DMS153 (cell line): ENCODE measurements around the gene SLC18A3.
A peak's percentile ranks its signal among the peaks of the same experiment; 100 is the strongest.

Source experiments
- DNase-seq: peaks from one replicate; lab custom pipeline; 2025; lab: John Stamatoyannopoulos, UW

The SLC18A3 gene

GRCh38 chr10:49651917-49652316, 41.8 kb downstream of the SLC18A3 start:
- DNase-seq = no peak

- DNase-seq = no peak
Measured at GRCh38 chr10:49652421-49653272, 42.5 kb downstream of the SLC18A3 start.

GRCh38 chr10:49653273-49653929, 43.3 kb downstream of the SLC18A3 start:
- DNase-seq = no peak

GRCh38 chr10:49654036-49654693, 44.1 kb downstream of the SLC18A3 start:
- no peak for DNase-seq

- DNase-seq = no peak
Measured at GRCh38 chr10:49655099-49655498, 45.0 kb downstream of the SLC18A3 start.

GRCh38 chr10:49656845-49657493, 46.9 kb downstream of the SLC18A3 start:
- DNase-seq = no peak

- DNase-seq = no peak
Measured at GRCh38 chr10:49657606-49658005, 47.5 kb downstream of the SLC18A3 start.

GRCh38 chr10:49661140-49661856, 51.2 kb downstream of the SLC18A3 start:
- DNase-seq = peak; percentile 63
